GM18526 (cell line): Measurements from ENCODE around the gene IFT25.

ENCODE experiments used
- POLR2A ChIP-seq: IDR thresholded peaks from 3 replicates; pipeline ENCODE4 v1.6.1; 2011; ENCODE audit not compliant: insufficient read length; ENCODE audit errors: extremely low read depth

The IFT25 gene

GRCh38 chr1:53945433-53946251 lies at the start of gene IFT25:
Gene IFT25, minus strand, starts transcription at chr1:53945699. Its CDS starts 5,617 bp downstream, at chr1:53940082.
- peak; percentile 90 for TF ChIP-seq POLR2A

GRCh38 chr1:53992085-53992874 lies 46.8 kb upstream of the IFT25 start:
- TF ChIP-seq POLR2A: no peak

DNA sequence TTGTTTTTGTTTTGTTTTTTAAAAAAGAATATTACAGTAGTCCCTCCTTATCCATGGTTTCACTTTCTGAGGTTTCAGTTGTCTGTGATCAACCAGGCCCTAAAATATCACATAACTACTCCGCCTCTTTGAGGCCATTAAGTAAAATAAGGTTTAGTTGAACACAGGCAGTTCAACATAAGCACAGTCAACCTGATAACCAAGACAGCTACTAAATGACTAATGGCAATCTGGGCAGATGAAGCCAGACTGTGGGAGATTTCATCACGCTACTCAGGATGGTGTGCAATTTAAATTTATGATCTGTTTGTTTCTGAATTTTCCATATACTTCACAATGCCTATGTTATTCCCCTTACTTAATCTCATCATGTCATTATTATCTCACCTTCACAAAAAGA lies 42.4 kb upstream of the IFT25 start:
- TF ChIP-seq POLR2A: no peak

- TF ChIP-seq POLR2A: no peak
Observed at GRCh38 chr1:53986458-53986857, 41.0 kb upstream of the IFT25 start.

DNA sequence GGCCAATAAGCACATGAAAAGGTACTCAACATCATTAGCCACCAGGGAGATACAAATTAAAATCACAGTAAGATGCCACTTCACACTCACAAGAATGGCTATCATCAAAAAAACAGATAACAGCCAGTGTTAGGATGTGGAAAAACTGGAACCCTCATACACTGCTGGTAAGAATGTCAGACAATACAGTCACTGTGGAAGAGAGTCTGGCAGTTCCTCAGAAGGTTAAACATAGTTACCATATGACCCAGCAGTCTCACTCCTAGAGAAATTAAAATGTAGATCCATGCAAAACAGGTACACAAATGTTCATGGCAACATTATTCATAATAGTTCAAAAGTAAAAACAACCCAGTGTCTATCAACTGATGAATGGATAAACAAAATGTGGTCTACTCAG lies 39.2 kb upstream of the IFT25 start:
- no peak for TF ChIP-seq POLR2A

DNA sequence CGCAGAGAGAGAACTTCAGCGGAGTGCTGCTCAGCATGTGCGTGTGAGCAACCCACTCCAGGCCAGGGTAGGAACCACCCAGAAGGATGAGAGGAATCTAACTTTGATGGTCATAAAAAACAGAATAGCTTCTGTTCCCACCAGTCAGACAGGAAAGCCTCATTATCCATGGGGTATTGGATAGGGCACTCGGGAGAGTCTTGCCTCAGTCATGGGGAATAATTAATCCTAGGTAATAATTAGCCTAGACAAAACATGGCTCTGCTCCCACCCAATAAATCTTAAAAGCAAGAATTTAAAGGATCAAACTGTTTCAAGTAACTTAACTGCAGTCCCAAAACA lies 37.2 kb upstream of the IFT25 start:
- no peak for TF ChIP-seq POLR2A

DNA sequence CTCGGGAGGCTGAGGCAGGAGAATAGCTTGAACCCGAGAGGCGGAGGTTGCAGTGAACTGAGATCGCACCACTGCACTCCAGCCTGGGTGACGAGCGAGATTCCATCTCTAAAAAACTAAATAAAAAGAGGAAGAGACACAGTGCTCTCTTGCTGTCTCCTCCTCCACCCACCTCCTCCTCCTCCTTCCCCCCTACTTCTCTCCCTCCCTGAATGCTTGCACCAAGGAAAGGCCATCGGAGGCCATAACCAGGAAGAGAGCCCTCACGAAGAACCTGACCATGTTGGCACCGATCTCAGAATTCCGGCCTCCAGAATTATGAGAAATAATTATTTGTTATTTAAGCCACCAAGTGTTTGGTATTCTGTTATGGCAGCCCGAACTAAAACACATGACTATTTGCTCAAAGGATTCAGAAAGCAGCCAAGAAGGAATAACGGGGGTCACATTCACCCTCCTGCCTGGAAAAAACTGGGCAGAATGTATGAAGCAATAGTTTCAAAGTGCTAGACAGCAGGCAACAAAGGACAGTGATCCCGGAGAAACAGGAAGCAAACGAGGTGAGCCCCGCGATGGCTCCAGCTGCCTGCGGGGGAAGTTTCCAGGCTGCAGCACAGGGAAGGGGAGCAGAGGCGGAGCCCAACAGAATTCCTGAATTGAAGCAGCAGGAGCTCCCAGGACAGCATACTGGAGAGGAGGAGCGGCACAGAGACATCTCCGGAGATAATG lies 36.7 kb upstream of the IFT25 start:
- no peak for TF ChIP-seq POLR2A

GRCh38 chr1:53981220-53981619 lies 35.7 kb upstream of the IFT25 start:
- no peak for TF ChIP-seq POLR2A

DNA sequence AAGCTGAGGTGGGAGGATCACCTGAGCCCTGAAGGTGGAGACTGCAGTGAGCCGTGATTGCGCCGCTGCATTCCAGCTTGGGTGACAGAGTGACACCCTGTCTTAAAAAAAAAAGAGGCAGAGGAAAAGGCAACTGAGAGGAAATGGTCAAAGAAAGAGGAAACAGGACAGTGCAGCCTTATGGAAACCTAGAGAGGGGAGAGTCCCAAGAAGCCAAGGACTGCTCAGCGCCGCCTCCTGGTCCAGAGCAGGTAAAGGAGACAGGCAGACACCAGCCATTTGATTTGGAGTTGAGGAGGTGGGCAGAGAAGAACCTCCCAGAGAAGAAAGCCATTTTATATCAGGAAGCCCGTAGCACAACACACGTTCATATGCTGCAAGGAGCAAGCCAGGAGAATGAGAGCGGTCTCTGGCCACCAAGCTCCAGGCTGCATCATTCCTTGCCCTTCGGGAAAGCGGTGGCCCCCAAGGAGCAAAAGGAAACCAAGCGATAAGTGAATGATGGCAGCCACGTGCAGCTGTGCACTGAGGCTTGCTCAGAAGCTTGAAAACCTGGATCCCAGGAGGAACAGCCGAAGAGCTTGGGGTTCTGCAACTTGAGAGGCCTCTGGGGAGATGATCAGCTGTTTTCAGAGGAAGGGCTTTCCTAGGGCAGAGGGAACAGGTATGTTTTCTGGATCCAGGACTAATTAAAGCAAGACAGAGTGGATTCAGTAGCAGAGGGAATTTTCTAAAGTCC lies 34.4 kb upstream of the IFT25 start:
- TF ChIP-seq POLR2A: no peak

DNA sequence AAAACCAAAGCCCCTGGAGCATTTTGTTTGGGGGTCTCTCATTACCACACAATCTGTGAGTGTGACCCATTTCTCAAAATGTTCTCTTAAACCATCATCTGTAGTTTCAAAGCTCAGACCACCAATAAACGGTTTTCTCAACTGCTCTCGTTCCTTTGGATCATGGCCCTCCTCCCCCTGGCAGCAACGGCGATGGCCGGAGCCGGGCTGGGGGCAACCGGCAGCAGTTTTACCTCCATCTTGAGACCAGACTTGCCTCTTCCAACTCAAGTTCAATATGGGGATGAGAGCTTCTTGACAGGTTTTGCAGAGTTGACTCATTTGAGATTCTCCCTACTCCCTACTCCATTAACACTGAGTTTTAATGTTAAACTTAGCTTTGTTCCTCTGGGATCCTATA lies 30.4 kb upstream of the IFT25 start:
- TF ChIP-seq POLR2A: no peak

- TF ChIP-seq POLR2A: no peak
Observed at GRCh38 chr1:53971718-53972117, 26.2 kb upstream of the IFT25 start.

GRCh38 chr1:53968125-53968513 lies 22.6 kb upstream of the IFT25 start:
- no peak for TF ChIP-seq POLR2A

- no peak for TF ChIP-seq POLR2A
Observed at GRCh38 chr1:53967409-53968124, 22.1 kb upstream of the IFT25 start.

- no peak for TF ChIP-seq POLR2A
Observed at GRCh38 chr1:53966794-53967193, 21.3 kb upstream of the IFT25 start.
